ENCODE measurements around the gene RAB40C. TPM values are rescaled to one million over a fixed set of nuclear protein-coding genes. Genes with fewer than 3 reads are reported as not detected.

RAB40C gene
- total and polyA plus RNA-seq, 9 of the 15 experiments (the other 6 are each of a cell fraction or from before 2014, with no cell fraction given) = 0.17 to 23.4 (median 8.7) TPM

DNA sequence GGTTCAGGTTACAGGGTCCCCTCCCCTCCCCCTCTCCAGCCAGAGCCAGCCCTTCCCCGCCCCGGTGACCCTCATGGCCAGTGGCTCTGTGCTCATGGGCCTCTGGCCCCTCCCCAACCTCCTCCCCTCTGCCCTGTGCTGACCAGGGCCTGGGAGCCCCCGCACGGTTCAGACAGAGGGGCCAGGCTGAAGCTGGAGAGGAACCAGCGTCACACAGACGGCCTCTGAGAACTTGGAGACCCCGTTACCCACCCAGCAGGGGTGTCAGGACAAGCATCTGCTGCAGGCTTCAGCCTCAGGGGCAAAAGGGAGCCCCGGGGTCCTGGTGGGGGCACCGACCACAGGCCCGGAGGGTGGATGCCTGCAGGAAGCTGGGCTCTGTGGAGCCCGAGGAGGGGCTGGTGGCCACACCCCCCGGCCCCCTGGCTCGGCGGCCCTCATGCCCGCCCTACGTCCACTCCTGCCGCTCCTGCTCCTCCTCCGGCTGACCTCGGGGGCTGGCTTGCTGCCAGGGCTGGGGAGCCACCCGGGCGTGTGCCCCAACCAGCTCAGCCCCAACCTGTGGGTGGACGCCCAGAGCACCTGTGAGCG, 41.0 kb downstream of the RAB40C start, which contains the start of gene WFIKKN1 (continued):
- no peak for TF ChIP-seq TAF7 (tag; IDR thresholded peaks at IDR 0.05)
- TF ChIP-seq L3MBTL2 (IDR thresholded peaks at IDR 0.05) = no peak
- TF ChIP-seq SETDB1 (IDR thresholded peaks at IDR 0.05; ENCODE audit: low read length) = no peak
- TF ChIP-seq SMARCA4 (IDR thresholded peaks at IDR 0.05) = no peak
- TF ChIP-seq ATF7 (IDR thresholded peaks at IDR 0.05) = no peak
- no peak for TF ChIP-seq CSDE1 (IDR thresholded peaks at IDR 0.05)
- peak; percentile 35; the same call in 1 of the 2 replicates for TF ChIP-seq RBFOX2 (IDR thresholded peaks at IDR 0.05; ENCODE audit: low read depth, low read length)
- TF ChIP-seq, protein P1, sequence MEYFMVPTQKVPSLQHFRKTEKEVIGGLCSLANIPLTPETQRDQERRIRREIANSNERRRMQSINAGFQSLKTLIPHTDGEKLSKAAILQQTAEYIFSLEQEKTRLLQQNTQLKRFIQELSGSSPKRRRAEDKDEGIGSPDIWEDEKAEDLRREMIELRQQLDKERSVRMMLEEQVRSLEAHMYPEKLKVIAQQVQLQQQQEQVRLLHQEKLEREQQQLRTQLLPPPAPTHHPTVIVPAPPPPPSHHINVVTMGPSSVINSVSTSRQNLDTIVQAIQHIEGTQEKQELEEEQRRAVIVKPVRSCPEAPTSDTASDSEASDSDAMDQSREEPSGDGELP (CRISPR knock-in tag; IDR thresholded peaks at IDR 0.05; ENCODE audit: borderline replicate concordance) = peak; percentile 32; the same call in 1 of the 2 replicates
- TF ChIP-seq ZNF431 (CRISPR knock-in tag; IDR thresholded peaks at IDR 0.05) = no peak
- TF ChIP-seq NFIC (IDR thresholded peaks at IDR 0.05) = peak; percentile 93
- no peak for TF ChIP-seq ZNF766 (CRISPR knock-in tag; conservative IDR thresholded peaks at IDR 0.05)
- peak; percentile 42; the same call in 1 of the 2 replicates for TF ChIP-seq SUPT5H (IDR thresholded peaks at IDR 0.05)

DNA sequence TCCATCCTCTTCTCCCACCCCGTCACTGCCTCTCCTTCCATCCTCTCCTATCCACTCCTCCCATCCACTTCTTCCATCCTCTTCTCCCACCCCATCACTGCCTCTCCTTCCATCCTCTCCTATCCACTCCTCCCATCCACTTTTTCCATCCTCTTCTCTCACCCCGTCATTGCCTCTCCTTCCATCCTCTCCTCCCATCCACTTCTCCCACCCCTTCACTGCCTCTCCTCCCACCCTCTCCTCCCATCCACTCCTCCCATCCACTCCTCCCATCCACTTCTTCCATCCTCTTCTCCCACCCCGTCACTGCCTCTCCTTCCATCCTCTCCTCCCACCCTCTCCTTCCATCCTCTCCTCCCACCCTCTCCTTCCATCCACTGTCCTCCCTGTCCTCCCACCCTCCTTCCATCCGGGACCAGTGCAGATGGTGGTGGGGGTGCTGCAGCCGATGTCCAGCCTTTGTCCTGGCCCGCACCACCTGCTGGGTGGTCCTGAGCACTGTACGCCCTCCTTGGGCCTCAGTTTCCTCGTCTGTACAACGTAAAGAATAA, 42.0 kb downstream of the RAB40C start:
- Histone ChIP-seq H3K79me2 (ENCODE audit: control insufficient read depth, insufficient read depth, low read length) (peaks cover 18% of the 10 kb centered on the region), H3K9ac (ENCODE audit: insufficient read depth in 1 of 2, low read depth in 2 of 2, low read length in 2 of 2) (no peak overlapping the region), H3K4me3 (no peak overlapping the region), H2AFZ (ENCODE audit: low read depth, low read length) (no peak overlapping the region), H3K9me1 (ENCODE audit: control insufficient read depth, insufficient read depth, low read length) (no peaks in the 10 kb centered on the region), H3K27ac (ENCODE audit: extremely low read depth, low read depth, low read length) (no peak overlapping the region), H4K20me1 (replicated peaks; ENCODE audit: control insufficient read depth, insufficient read depth, low read length) (no peaks in the 10 kb centered on the region), H3K4me2 (ENCODE audit: insufficient read depth, low read length) (no peak overlapping the region), H3K9me3 (replicated peaks; ENCODE audit: control insufficient read depth, insufficient read depth, low read depth, low read length) (no peaks in the 10 kb centered on the region), H3K27me3 (ENCODE audit: control insufficient read depth in 2 of 2, insufficient read depth in 2 of 2, low read length in 2 of 2) (no peaks in the 10 kb centered on the region), H3K36me3 (ENCODE audit: control insufficient read depth, insufficient read depth, low read length) (peaks cover 40% of the 10 kb centered on the region; the same call in 1 of the 3 replicates), H3K4me1 (replicated peaks in 1 of 2; ENCODE audit: control insufficient read depth in 2 of 2, insufficient read depth in 2 of 2, low read length in 2 of 2) (peaks cover 24 to 96% of the 10 kb centered on the region in 2 experiments)
- ATAC-seq = no peak
- BruUV-seq (replicated peaks) = no TSS peak
- no peak for DNase-seq (ENCODE audit: extremely low read depth in 1 of 4, low spot score in 3 of 4)
- WGBS (ENCODE audit: insufficient coverage, low coverage, missing lambda C conversion rate) = 73% methylated on average over 5 of the region's 9 CpGs
- CTCF ChIA-PET (ENCODE audit: low intra/inter-chr PET ratio) = no interaction called here
- POLR2A ChIA-PET = interaction anchor here (0.9 kb wide), 1 partner anchor 43 kb away, joined by 3 read pairs; no protein-coding TSS in a partner anchor
- intact Hi-C loops (cut with micrococcal nuclease) (no loop called here), in situ Hi-C loops (cut with MboI) (no loop called here)
- FAIRE-seq = peak; percentile 35
- TF ChIP-seq NUFIP1 (IDR thresholded peaks at IDR 0.05; ENCODE audit: partially characterized antibody) (no peak), PYGO2 (tag; IDR thresholded peaks at IDR 0.05) (no peak), IFI16 (CRISPR knock-in tag; IDR thresholded peaks at IDR 0.05) (no peak), ZNF76 (CRISPR knock-in tag; IDR thresholded peaks at IDR 0.05; ENCODE audit: borderline replicate concordance) (no peak), ZNF263 (CRISPR knock-in tag; IDR thresholded peaks at IDR 0.05; ENCODE audit: borderline replicate concordance) (0 out of 2 replicates have a peak, but pooled peaks have one; percentile 38), POLR2A (conservative IDR thresholded peaks at IDR 0.05) (peak; percentile 46; the same call in 1 of the 2 replicates), GTF2A2 (tag; IDR thresholded peaks at IDR 0.05) (no peak)
- TF ChIP-seq, protein P2, sequence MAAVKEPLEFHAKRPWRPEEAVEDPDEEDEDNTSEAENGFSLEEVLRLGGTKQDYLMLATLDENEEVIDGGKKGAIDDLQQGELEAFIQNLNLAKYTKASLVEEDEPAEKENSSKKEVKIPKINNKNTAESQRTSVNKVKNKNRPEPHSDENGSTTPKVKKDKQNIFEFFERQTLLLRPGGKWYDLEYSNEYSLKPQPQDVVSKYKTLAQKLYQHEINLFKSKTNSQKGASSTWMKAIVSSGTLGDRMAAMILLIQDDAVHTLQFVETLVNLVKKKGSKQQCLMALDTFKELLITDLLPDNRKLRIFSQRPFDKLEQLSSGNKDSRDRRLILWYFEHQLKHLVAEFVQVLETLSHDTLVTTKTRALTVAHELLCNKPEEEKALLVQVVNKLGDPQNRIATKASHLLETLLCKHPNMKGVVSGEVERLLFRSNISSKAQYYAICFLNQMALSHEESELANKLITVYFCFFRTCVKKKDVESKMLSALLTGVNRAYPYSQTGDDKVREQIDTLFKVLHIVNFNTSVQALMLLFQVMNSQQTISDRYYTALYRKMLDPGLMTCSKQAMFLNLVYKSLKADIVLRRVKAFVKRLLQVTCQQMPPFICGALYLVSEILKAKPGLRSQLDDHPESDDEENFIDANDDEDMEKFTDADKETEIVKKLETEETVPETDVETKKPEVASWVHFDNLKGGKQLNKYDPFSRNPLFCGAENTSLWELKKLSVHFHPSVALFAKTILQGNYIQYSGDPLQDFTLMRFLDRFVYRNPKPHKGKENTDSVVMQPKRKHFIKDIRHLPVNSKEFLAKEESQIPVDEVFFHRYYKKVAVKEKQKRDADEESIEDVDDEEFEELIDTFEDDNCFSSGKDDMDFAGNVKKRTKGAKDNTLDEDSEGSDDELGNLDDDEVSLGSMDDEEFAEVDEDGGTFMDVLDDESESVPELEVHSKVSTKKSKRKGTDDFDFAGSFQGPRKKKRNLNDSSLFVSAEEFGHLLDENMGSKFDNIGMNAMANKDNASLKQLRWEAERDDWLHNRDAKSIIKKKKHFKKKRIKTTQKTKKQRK (IDR thresholded peaks at IDR 0.05; ENCODE audit: borderline replicate concordance, low read depth, low read length) = no peak
